GM18517 (cell line): ENCODE data around the gene PRKCA.

Experiments
- ATAC-seq: cut with Tn5 transposase; IDR thresholded peaks from one replicate; pipeline ENCODE4 v1.9.1; 2021; ENCODE audit warnings: mild to moderate bottlenecking, moderate library complexity; ENCODE audit not compliant: unreplicated experiment

PRKCA gene

DNA sequence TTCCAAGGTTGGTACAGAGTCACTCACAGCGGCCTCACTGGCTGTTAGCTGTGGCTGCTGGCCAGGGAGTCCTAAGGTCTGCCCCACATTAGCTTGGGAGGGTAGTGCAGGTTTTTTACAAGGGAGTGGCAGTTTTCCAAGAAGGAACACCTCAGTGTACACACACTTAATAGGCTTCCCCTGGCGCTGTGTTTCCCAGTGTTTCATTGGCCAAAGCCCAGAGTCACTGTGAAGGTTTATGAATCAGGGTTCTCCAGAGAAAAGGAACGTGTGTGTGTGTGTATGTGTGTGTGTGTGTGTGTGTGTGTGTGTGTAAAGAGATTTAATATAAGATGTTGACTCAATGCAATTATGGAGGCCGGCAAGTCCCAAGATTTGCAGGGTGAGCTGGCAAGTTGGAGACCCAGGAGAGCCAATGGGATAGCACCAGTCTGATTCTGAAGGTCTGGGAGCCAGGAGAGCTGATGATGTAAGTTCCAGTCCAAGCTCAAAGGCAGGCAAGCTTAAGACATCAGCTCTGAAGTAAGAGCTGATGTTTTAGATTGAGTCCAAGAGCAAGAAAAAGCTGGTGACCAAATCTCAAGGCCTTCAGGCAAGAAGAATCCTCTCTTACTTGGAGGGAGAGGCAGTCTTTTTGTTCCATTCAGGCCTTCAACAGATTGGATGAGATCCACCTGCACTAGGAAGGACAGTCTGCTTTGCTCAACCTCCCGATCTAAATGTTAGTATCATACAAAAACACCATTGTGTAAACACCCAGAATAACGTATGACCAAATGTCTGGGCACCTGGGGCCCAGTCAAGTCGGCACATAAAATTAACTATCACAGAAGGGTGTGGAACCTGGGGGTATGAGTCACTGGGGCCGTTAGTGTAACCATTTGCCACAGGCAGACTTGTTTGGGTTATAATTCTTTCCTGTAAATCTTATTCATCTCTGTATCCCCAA is 206.8 kb downstream of the PRKCA start:
- ATAC-seq: no peak

DNA sequence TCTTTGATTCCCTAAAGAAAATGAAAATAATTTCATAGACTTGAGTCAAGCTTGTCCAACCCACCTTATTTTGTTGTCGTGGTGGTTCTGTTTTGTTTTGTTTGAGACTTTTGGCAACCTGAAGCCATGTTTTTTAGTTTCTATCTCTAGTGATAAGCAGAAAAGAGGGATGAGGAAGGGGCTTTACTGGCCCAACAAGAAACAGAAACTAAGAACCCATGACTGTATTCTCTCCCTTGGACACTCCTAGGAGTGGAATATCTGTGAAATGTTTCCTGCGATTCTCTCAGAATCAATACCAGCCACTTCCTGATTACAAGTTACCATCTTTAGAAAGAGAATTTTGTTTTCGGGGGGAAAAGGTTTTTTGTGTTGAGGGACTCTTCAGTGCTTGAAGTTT is 207.5 kb downstream of the PRKCA start:
- no peak for ATAC-seq

DNA sequence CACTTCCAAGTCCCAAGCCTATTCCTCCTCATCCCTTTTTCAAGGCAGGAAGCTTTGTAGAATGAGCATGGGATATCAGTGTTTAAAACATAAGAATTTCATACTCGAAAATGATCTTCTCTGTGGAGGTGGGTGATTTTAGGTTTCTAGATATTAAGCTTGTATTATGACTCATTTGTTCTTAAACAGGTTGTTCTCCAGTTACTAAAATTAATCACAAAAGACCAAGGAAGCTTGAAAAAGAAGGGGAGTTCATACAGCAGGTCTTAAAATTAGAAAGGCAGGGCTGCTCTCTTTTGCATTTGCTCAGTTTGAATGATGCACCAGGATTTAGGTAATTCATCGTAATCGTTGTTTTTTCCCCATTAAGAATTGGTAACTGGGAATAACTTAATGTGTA is 208.7 kb downstream of the PRKCA start:
- ATAC-seq: no peak

DNA sequence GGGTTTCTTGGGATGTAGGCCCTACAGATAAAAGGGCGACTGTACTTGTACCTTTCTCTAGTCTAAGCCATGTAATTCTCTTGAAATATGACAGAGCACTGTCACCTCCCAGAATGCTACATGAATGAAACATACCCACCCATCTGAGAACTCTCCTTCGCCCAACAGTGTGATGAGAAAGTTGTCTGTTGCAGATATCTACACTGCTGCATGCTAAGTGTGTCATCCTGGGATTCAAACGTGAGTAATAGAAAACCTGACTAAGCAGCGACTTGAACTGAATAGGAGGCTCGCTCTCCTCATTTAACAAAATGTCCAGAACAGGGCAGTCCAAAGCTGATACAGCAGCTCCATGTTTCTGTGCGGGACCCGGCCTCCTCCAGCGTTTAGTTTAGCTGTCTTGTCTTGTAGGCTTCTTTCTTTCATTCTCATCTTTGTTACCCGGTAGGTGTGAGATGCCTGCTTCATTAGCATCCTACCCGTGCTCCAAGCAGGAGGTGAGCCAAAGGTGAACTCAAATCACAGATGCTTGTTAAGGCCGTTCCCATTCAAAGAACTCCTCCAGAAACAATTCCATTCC is 211.9 kb downstream of the PRKCA start:
- no peak for ATAC-seq

DNA sequence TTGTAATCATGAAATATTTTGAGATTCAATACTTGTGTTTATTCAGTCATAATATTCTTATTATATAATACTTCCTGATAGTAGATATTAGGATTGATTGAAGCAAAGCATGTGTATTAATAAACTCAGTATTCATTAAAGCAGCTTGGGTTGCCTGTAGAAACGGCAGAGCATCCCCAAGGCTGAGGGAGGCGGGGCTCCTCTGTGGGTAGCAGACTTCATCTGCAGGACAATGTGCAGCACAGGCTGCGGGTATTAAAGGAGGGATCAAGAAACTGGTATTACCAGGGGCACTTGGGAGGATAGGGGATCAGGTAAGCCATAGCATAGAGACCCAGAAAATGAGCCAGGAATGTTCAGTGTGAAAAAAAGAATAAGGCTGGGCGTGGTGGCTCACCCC is 213.6 kb downstream of the PRKCA start:
- no peak for ATAC-seq

DNA sequence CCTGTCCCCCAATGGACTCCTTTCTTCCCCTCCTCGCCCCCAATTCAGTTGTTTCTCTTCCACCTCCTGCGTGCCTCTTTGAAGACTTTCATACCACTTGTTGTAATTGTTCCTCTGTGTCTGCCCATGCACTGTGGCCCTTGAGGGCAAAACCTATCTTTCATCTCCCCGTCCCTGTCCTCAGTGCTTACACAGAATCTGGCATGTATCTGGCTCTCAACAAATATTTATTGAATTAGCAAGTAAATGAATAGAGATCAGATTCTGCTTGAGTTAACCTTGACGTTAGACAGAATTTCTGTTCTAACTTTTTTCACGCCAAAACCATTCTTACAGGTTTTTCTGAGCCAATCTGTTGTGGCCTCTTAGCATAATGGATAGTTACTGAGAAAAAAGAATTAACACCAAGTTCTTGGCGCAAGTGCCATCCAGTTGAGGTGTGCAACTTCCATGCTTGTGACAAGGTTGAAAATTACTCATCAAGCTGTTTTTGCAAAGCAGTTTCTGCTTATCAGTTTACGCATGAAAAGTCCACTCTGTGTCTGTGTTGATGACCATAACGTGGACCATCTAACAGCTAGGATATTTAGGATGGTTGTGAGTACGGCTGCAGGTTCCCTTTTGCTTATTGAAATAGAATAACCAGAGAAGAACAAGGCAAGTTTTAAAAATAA is 215.1 kb downstream of the PRKCA start:
- no peak for ATAC-seq

DNA sequence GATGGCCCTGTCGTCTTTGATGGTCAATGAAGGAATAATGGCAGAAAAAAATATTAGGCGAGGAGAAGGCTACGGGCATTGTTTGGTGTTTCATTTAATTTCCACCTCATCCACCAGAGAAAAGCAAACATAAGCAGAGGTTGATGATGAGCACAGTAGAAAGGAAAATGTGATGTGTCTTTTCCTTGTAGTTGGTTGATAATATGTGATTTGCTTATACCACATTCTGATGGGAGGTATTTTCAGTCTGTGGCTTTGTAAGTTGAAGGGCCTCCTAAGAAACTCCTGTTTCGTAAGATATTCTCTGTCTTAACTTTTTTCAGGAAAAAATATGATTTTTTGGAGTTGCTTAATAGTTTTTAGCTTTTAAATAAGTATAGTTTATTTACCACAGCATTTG is 215.7 kb downstream of the PRKCA start:
- ATAC-seq: no peak

DNA sequence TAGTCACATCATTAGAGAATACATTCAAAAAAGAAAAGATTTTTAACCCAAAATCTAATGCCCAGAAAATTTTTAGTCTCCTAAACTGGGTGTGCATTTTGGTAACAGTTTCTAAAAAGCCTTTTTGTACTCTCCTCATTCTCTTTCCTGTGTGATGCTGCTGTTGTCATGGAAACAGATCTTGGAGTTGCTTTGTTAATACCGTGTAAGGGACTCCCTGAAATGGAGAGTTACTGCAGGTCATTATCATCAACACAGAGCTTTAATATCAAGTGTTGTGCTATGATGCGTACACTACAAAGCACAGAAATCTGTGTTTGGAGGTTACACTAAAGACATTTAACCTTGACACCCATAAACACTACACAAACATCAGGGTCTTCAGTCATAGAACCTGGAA is 216.3 kb downstream of the PRKCA start:
- no peak for ATAC-seq

DNA sequence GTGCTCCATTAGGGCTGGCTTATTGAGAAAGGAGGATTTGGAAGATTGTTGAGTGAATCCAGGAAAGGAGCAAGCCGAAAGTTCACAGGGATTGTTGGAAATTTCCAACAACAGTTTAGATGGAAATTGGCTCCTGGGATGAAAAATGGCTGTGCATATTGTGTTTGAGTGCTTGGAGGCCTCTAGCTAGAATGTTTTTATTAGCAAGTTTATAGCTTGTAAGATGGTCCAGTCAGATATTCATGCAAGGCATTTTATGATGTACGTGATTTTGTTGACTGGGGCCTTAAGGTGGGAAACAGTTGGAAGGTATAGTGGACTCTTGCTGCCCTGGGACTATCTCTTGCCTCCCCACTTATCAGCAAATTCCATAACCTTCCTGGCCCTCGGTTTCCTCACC is 216.7 kb downstream of the PRKCA start:
- no peak for ATAC-seq

DNA sequence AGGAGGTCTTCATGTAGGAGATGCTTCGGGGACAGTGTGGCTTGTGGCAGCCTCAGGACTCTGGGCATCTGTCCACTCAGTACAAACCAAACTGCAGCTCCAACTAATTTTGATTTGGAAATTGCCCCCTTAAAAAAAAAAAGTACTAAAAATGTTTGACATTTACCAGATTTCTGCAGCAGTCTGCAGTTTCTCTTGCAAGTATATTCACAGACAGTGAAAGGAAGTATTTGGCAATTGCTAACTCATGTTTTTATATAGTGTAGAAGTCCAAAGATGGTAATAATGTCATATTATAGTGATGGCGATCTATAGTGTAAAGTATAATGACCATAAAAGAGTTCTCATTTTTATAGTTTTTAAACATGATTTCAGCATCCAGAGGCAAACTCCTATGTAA is 218.6 kb downstream of the PRKCA start:
- ATAC-seq: no peak

DNA sequence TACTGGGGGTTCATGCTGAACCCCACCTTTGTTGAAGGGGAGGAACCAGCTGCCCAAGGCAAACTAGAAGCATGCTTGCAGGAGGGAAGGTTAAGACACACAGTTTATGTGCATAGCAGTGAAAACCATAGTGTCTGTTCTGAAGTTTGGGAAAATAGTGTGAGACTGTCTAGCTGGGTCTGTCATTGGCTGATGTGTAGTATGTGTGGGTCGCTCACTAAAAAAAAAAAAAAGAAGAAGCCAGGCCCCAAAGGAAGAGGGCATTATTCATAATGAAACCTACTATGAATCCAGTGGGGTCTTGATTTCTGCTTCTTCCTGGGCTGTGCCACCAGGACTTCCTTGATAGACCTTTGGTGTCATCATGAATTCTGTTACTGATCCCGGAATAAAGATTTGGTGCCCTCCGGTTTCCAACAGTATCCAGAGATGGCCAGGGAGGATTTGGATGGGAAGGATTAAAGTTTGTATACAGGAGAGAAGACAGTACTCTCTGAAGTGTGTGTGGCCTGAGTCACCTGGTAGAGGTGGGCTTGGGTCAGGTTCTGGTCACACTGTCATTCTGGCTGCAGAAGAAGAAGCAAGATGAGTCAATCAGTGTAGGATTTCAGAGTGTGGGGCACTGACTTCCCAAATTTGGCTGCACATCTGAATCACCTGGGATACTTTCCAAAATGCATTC is 220.3 kb downstream of the PRKCA start:
- ATAC-seq: no peak

DNA sequence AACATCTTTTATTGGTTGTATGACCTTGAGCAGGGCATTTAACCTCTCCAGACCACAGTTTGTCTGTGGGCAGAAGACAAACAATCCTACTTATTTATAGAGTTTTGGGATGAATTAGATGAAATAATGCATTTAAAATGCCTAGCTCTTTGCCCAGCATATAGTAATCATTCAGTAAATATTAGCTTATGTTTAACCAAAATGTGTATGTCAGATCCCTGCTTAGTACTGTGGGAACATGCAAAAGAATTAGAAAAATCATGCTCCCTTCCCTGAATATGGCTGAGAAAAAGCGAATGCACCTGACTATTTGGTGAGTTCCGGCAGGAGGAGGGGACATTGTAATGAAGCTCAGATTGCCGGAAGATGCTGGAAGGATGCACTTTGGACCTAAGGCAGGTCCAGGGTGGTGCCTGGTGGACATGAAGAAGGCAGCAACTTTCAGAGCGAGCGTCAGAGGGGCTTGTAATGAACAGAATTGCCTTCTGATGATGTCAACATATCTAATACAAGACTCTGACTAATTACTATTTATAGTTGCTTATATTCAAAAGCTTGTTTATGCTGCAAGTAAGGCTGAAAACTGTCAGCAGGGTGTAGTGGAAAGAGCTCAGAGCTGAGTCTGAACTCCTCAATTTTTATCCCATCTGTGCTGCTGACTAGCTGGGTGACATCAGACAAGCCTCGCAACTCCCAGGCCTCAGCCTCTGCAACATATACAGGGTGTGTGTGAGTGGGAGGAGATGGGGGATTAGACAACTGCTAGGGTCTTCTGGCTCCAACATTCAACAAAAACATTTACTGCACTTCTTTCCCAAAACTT is 221.2 kb downstream of the PRKCA start:
- ATAC-seq: no peak

DNA sequence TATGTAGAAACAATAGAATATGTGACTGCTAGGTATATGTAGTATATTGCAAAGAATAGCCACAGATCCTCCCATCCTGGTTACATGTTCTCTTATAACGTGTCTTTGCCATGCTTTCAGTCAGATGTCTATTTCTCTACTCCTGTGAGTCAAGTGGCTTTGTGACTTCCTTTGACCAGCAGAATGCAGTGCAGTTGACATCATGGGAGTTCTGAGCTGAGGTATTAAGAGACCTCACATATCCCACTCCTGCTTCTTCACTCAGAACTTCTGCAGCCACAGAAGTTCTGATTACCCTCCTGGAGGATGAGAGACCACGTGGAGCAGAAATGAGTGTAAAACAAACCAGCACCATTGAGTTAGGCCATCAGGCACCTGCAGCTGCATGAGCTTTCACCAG is 222.5 kb downstream of the PRKCA start:
- ATAC-seq: no peak

DNA sequence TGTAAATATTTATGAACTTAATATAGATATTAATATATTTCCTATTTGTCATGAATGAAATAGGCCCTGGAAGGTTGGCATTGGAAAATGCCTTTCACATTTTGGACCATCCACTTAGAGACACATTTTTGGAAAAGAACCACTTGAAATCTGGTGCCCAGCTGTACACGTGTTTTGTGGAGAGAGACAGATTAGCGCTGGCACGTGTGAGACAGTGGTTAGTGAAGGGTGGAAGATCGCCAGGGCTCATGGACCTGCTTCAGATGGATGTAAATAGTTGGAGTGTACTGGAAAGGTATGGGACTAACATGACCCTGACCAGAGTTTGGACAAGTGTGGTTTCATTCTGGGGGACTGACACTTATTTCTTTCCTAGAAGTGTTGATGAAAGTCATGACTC is 222.9 kb downstream of the PRKCA start:
- no peak for ATAC-seq

DNA sequence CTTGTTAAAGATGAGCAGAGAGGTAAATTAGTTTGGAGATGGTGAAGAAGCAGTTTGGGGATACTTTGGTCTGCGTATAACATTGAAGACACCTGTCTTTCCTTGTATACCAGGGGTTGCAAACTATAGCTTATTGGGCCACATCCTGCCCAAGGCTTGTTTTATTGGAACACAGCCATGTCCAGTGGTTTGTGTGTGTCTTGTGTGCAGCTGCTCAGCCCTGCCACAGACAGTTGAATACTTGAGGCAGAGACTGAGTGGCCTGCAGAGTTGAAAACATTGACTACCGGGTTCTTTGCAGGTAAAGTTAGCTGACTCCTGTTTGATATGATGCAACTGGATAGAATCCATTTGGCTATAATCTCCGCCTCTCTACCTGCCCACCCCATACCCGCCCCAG is 224.4 kb downstream of the PRKCA start:
- no peak for ATAC-seq

DNA sequence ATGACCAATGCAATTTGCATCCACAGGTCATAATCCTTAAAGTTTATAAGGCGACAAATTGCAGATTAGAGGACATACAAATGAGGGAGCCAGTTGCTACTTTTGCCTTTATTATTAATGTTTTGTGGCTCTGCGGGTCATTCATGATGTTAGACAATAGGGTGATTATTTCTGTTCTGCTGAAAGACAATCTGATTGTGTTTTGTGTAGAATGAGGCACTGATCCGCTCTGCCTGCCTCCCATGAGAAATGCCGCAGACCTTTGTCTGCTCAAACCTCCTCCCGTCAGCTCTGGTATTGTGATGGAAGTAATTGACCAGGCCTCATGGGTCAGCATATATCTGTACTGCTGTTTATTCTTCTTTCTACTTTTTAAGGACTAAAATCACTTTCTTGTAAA is 224.9 kb downstream of the PRKCA start:
- no peak for ATAC-seq

DNA sequence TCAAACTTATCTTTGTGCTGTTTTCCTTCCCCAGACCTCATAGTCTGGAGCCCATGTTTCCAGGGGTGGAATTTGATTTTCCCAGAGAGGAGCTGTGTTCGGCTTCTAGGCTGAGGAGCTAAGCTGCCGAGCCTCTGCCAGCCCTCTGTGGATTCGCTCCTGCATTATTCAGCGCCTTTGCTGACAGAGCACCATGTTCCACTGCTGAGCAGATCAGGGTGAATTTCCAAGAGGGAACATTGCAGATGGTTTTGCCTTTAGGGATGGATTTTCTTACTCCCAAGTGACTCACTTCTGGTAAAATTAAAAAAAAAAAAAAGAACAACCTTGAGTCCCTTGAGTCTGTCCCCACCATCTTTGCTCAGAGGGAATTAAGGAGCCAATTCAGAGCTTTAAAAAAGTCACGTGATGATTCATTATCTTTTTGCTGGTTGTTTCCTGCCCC is 229.5 kb downstream of the PRKCA start:
- no peak for ATAC-seq

DNA sequence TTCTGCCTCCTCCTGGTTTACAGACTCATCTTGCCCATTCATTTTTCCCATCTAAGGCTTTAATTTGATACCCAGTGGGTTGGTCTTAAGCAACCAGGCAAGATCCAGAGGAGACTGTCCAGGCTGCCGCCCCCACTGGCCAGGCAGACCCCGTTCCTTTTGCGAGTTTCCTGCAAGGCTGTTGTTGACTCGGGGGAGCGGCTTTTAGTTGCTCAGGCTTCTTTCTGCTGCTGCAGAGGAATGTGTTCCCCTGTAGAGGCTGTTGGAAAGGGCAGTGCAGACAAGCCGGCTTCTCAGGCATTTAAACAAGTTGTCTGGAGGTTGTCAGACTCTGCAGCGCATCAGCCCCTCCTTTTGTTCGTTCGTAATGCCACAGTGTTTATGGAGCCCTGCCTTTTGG is 231.2 kb downstream of the PRKCA start:
- no peak for ATAC-seq

DNA sequence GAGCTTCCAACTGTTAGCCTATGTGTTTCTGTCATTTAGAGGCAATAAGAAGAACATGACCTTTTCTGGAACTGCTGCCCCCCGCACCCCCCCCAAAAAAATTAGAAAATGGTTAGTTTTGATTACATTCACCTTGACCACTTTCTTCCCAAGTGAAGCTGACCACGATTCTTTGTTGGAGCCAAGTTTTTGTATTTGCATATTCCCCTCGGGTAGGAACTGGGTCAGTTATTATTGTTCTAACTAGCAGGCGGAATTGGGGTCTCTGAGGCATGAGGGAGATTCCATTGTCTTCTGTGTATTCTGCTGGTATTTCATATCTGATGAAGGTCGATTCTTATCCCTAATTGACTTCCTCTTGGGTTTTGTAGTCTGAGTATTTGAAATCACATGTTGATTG is 231.6 kb downstream of the PRKCA start:
- ATAC-seq: no peak

DNA sequence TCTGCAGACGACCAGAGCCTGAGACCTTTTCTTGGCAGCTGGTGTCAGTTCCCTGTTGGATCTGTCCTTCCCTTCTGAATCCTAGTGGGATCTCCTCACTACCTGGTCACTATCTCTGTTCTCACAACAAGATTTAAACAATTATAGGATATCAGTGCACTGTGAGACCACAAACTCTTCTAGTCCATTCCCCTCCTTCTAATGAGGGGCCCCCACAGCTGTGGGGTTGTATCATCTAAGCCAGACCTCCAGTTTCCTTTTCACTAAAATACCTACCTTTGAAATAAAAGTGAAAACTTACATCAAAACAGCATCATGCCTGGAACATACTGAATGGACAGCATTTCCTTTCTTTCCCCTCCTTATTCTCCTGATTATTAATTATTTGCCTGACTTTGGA is 233.2 kb downstream of the PRKCA start:
- ATAC-seq: no peak

DNA sequence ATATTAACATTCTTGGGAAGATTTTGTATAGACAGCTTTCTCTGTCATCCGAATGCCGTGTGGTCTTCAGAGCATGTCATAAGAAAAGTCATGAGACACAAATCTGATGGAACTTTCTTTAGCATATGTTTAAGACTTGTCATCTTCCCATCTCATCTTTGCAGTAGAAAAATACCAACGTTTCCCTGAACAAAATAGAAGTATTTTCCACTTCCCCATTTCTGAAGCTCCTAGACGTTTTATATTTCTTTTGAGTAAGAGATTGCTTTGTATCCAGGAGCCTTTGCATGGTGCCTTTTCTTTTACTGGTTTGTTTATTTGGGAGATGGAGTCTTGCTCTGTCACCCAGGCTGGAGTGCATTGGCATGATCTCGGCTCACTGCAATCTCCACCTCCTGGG is 235.1 kb downstream of the PRKCA start:
- ATAC-seq: no peak
